Measurements from ENCODE around the gene DSN1.

DNA sequence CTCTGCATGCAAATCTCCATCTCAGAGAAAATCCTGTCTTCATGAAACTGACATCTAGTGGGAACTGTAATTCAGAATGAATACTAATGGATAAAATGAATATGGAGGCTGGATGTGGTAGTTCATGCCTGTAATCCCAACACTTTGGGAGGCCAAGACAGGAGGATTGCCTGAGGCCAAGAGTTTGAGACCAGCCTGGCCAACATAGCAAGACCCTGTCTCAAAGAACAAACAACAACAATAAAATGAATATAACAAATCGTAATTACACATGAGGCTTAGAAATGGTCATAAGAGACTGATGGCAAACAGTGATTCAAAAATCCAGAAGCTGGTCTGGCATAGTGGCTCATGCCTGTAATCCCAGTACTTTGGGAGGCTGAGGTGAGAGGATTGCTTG, 44.6 kb upstream of the DSN1 start:
- no peak for TF ChIP-seq HCFC1 (IDR thresholded peaks at IDR 0.05; ENCODE audit: low read depth, low read length)
- TF ChIP-seq POLR2A (conservative IDR thresholded peaks at IDR 0.05) = no peak
- TF ChIP-seq KDM5B (IDR thresholded peaks at IDR 0.05; ENCODE audit: insufficient replicate concordance, low read depth, low read length) = no peak
- TF ChIP-seq ZNF239 (CRISPR knock-in tag; IDR thresholded peaks at IDR 0.05) = no peak
- TF ChIP-seq, protein P1, sequence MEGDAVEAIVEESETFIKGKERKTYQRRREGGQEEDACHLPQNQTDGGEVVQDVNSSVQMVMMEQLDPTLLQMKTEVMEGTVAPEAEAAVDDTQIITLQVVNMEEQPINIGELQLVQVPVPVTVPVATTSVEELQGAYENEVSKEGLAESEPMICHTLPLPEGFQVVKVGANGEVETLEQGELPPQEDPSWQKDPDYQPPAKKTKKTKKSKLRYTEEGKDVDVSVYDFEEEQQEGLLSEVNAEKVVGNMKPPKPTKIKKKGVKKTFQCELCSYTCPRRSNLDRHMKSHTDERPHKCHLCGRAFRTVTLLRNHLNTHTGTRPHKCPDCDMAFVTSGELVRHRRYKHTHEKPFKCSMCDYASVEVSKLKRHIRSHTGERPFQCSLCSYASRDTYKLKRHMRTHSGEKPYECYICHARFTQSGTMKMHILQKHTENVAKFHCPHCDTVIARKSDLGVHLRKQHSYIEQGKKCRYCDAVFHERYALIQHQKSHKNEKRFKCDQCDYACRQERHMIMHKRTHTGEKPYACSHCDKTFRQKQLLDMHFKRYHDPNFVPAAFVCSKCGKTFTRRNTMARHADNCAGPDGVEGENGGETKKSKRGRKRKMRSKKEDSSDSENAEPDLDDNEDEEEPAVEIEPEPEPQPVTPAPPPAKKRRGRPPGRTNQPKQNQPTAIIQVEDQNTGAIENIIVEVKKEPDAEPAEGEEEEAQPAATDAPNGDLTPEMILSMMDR (IDR thresholded peaks at IDR 0.05 in 2 of 3, conservative IDR thresholded peaks at IDR 0.05 in 1 of 3; ENCODE audit: insufficient read depth in 2 of 3, low read depth in 1 of 3, low read length in 3 of 3) = no peak
- TF ChIP-seq ERF (CRISPR knock-in tag; IDR thresholded peaks at IDR 0.05) = no peak
- no peak for TF ChIP-seq SMC3 (conservative IDR thresholded peaks at IDR 0.05; ENCODE audit: insufficient read depth, low read depth, low read length)
- no peak for TF ChIP-seq TBP (optimal IDR thresholded peaks at IDR 0.05; ENCODE audit: low read depth, low read length)
- TF ChIP-seq, protein P2, sequence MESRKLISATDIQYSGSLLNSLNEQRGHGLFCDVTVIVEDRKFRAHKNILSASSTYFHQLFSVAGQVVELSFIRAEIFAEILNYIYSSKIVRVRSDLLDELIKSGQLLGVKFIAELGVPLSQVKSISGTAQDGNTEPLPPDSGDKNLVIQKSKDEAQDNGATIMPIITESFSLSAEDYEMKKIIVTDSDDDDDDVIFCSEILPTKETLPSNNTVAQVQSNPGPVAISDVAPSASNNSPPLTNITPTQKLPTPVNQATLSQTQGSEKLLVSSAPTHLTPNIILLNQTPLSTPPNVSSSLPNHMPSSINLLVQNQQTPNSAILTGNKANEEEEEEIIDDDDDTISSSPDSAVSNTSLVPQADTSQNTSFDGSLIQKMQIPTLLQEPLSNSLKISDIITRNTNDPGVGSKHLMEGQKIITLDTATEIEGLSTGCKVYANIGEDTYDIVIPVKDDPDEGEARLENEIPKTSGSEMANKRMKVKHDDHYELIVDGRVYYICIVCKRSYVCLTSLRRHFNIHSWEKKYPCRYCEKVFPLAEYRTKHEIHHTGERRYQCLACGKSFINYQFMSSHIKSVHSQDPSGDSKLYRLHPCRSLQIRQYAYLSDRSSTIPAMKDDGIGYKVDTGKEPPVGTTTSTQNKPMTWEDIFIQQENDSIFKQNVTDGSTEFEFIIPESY (CRISPR knock-in tag; IDR thresholded peaks at IDR 0.05) = no peak
- TF ChIP-seq HDAC6 (IDR thresholded peaks at IDR 0.05; ENCODE audit: low read depth, low read length) = no peak
- TF ChIP-seq FOXJ3 (CRISPR knock-in tag; IDR thresholded peaks at IDR 0.05) = no peak

Measured in K562 (cell line).